HG02759 (cell line): ENCODE results near the gene RTKN.
A peak's percentile ranks its signal among the peaks of the same experiment; 100 is the strongest.
"Not testable (repeated sequence)": the region's sequence is repeated elsewhere in the genome, so short reads cannot be mapped to it uniquely, and the experiment has no call there.

ENCODE experiments used
- ATAC-seq: cut with Tn5 transposase; IDR thresholded peaks from one replicate; pipeline ENCODE4 v1.9.1; 2021; ENCODE audit warnings: mild to moderate bottlenecking, moderate library complexity; ENCODE audit not compliant: unreplicated experiment

The RTKN gene

GRCh38 chr2:74439373-74439772, 2.4 kb downstream of the RTKN start:
- ATAC-seq = no peak

GRCh38 chr2:74438248-74438647, 3.5 kb downstream of the RTKN start:
- ATAC-seq = no peak

GRCh38 chr2:74436848-74437695, 4.7 kb downstream of the RTKN start:
- ATAC-seq = no peak

- ATAC-seq = no peak
Observed at GRCh38 chr2:74436111-74436805, 5.5 kb downstream of the RTKN start.

GRCh38 chr2:74430502-74430901, 11.2 kb downstream of the RTKN start:
- no peak for ATAC-seq

GRCh38 chr2:74429487-74430451, 12.0 kb downstream of the RTKN start:
- no peak for ATAC-seq

- no peak for ATAC-seq
Observed at GRCh38 chr2:74428675-74429074, 13.1 kb downstream of the RTKN start.

- no peak for ATAC-seq
Observed at GRCh38 chr2:74427551-74427950, 14.2 kb downstream of the RTKN start.

GRCh38 chr2:74426181-74426758, 15.5 kb downstream of the RTKN start:
- ATAC-seq = no peak

GRCh38 chr2:74425523-74425922, 16.2 kb downstream of the RTKN start:
- no peak for ATAC-seq

GRCh38 chr2:74424995-74425406, 16.7 kb downstream of the RTKN start:
- ATAC-seq = no peak

- no peak for ATAC-seq
Observed at GRCh38 chr2:74424139-74424992, 17.4 kb downstream of the RTKN start.

GRCh38 chr2:74423231-74424095, 18.3 kb downstream of the RTKN start:
- ATAC-seq = no peak

GRCh38 chr2:74421221-74421870, 20.4 kb downstream of the RTKN start, which contains the start of the genes C2orf81 and WDR54:
TSS of gene C2orf81 (minus strand) at chr2:74421619. CDS start at chr2:74421560, 59 bp downstream.
TSS of gene WDR54 (plus strand) at chr2:74421730. CDS start at chr2:74422154, 424 bp downstream.
- ATAC-seq = peak; percentile 96

GRCh38 chr2:74420443-74421103, 21.2 kb downstream of the RTKN start:
- ATAC-seq = not testable (repeated sequence)

- ATAC-seq = no peak
Observed at GRCh38 chr2:74420006-74420405, 21.7 kb downstream of the RTKN start.

GRCh38 chr2:74419345-74419744, 22.4 kb downstream of the RTKN start:
- ATAC-seq = no peak

- ATAC-seq = no peak
Observed at GRCh38 chr2:74418312-74418711, 23.4 kb downstream of the RTKN start.
